Activated CD8-positive, alpha-beta memory T cell treated with anti-CD3 and anti-CD28 coated beads, Interleukin-2, amount 50 U/mL, for 48 hours (primary cell): Measurements from ENCODE around the gene SHB.

Experiments
- DNase-seq: peaks from one replicate; pipeline ENCODE4 v3.0.0-alpha.2; 2020

The SHB gene, protein sequence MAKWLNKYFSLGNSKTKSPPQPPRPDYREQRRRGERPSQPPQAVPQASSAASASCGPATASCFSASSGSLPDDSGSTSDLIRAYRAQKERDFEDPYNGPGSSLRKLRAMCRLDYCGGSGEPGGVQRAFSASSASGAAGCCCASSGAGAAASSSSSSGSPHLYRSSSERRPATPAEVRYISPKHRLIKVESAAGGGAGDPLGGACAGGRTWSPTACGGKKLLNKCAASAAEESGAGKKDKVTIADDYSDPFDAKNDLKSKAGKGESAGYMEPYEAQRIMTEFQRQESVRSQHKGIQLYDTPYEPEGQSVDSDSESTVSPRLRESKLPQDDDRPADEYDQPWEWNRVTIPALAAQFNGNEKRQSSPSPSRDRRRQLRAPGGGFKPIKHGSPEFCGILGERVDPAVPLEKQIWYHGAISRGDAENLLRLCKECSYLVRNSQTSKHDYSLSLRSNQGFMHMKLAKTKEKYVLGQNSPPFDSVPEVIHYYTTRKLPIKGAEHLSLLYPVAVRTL

DNA sequence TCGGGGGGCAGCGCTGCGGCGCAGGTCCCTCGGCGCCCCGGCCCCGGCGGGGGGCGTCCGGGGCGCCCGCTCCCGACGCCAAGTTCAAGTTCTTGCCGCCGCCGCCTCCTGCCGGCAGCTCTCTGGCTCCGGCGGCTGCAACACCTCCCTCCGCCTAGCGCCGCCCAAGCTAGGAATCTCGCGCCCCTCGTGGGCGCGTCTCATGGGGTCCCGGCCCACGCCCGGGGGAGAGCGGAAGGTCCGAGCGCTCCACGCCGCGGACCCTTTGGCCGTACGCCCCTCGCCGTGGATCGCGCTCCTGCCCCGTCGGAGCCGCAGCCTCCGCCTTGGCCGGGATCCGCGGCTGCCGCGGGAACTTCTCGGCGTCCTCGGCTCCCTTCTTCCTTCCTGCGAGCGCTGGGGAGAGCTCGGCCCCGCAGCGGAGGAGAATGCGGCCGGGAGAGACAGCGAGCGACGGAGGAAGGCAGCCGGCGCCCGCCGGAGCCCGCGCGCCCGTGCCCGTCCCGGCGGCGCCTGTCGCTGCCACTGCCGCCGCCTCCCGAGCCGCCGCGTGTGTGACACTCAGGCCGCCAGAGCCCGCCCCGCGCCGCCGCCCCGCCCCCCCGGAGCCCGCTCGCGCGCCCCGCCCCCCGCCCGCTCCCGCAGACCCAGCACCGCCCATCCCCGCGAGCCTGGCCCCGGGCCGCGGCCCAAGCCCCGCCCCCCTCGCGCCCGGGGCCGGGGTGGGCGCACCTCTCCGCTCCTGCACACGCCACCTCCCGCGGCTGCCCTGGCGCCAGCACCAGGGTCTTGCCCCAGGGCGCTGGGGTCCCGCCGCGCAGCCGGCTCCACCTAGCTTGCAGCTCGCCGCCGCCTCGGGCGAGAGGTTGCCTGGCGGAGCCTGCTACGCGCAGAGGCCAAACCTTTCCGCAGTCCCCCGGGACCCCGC lies at the start of gene SHB:
TSS of gene SHB (minus strand) at position 527 of the 928 bp plus-strand sequence. CDS start 582 bp downstream, outside the sequence.
- peak; percentile 87 for DNase-seq

DNA sequence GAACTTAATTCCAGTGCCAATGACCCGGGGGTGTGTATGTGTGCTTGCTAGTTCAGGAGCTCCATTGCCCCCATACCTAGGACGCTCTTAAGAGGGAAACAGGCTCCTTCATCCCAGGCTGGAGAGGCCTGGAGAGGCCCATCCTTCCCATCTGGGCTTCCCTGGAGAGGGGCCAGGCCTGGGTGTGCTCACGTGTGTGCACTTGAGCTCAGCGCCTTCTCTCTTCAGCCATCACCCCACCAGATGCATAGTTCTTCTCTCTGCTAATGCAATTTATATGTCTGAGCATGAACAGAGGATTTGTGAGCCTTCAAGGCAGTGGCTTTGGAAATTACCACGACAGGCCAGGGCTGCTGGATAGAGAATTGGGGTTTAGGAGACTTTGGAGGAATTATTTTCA lies 48.6 kb upstream of the SHB start:
- peak; percentile 15 for DNase-seq

DNA sequence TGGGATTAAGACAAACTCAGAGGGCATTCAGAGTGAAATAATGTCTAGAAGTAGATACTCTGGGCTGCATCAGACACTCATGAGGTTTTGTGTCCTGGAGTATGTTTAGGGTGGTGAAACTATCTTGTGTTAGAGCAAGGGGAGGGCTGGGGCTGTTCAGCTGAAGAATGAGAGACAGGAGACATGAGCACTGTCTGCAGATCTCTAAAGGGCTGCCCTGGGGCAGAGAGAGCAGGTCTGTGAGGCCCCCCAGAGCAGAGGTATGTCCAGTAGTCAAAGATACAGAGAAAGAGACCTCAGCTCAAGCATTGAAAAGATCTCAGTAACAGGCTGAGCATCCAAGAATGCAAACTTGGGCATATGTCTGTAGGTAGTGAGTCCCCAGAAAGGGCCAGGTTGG lies 45.9 kb upstream of the SHB start:
- DNase-seq, result peak; percentile 22

DNA sequence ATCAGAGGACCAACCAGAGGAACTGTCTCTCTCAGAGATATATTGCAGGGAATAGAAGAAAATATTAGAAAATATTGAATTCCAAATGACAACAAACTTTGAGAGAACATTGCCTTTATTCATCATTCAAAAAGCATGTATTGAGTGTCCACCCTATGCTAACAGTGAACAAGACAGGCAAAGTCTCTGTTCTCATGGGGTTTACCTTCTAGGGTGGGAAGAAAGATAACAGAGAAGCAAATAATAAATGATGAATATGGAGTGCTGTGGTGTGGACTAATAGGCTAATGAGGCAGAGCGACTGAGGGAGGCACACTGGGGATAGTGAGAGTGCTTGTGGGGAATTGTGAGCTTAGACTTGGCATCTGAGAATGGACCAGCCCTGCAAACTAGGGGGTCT lies 43.4 kb upstream of the SHB start:
- peak; percentile 15 for DNase-seq

DNA sequence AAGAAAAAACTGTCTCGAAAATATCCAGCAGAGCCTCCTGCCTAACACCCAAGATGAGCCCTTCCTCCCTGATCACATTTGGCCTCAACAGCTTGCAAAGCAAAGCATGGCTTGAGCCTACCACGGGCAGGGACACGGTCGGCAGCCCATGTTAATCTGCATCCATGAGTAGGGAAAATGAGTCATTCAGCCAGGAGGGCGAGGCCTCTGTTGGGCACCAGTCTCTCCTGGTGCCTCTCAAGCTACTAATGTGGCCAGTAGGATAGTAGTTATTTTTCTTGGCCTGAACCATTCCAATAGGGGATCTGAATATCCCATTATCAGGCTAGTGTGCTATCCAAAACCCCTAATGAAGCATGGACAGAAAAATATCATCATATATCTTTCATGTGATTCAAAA lies 43.0 kb upstream of the SHB start:
- peak; percentile 22 for DNase-seq

DNA sequence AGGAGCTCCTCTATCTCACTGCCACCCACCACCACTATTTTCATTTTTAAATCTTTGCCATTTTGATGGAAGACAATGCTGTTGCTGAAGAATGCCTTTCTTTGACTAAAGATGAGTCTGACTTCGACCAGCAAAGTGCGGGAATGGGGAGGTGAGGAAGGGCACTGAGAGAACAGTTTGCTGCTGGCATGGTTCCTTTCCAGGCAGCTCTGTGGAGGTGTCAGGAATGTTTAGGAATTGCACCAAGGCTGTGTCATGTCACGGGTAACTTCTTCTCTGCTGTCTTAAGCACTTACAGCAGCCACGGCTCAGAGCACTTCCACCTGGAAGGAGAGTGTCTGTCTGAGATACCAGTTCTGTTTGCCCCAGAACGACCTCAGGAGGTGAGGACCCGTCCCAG lies 41.4 kb upstream of the SHB start:
- DNase-seq, result peak; percentile 18

DNA sequence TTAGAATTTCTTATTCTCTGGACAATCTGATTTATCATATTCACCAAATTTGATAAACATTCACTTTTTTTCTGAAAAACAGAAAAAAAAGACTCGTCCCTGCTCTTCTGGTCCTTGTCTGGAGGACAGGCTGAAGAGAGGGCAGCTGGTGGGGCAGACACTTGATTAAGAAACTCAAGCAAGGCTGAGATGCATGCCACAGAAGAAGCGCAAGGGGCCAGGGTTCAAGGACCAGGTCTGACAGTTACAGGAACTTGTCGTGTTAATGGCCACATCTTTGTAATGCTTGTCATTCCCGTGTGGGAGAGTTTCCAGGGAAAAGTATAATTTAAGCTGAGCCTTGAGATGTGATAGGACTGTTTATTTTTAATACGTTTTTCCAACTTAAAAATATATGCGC lies 40.6 kb upstream of the SHB start:
- peak; percentile 2 for DNase-seq

DNA sequence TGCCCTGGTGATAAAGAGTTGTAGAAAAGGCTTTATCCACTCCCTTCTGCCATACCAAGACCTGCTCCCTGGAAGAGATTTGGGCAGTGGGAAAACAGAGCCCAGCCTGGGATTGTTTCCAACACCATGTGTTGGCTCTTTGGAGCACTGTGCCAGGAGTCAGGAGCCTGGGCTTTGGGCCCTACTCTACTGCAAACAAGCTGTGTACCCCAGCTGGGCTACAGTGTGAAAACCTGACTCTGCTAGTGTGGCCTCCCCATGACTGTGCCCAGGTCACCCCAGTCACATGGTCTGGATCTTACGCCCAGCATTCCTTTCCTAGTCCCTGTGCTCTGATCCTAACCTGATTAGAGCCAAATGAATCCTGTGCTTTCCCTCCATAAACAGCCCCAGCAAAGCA lies 39.3 kb upstream of the SHB start:
- no peak for DNase-seq

DNA sequence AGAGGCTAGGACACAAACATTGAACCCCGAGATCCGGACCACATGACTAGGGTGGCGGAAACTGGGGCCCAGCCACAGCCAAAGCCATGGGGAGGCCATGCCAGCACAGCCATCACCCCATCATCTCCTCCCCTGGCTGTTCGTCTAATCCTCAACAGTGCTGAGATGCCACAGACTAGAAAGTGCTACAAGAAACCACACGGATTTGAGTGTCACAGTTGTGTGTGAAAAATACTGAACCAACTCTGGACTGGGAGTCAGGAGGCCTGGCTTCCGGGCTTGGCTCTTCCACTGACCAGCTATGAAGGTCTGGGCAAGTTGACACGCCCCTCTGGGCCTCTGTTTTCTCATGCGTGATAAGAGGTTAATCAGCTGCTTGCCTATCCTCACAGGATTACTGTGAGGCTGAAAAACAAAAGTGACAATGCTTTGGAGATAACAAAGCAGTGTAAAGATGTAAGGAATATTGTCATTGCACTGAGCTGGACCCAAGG lies 38.8 kb upstream of the SHB start:
- DNase-seq, result peak; percentile 13

DNA sequence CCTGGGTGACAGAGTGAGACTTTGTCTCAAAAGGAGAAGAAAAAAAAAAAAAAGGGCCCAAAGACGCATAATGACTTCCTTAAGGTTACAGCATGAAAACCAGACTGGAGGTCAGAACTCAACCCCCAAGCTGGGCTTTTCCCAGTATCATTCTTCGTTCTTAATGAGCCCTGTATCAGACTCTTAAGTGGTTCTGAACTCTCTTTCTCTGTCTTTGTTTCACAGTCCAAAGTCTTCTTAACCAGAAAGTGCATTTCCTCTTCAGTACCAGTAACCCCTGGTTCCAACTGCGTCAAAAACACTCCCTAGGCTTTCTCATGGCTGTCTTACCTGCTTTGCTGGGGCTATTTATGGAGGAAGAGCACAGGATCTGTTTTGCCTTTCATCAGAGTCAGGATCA lies 38.4 kb upstream of the SHB start:
- DNase-seq, result peak; percentile 1

DNA sequence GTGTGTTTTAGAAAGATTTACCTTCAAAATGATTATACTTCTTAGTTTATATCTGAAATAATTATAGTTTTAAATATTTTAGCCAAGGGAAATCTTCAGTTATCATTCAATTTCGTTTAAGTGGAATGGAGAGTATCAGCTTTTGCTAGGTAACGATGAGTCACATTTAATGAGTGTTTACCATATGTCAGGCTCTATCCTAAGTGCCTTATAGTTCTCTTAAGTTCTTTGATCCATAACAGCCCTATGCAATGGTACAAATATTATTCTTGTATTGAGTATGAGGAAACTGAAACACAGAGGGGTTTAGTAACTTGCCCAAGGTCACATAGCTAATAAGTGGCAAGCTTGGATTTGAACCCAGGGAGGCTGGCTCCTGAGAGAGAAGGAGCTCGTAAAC lies 37.5 kb upstream of the SHB start:
- DNase-seq, result no peak

DNA sequence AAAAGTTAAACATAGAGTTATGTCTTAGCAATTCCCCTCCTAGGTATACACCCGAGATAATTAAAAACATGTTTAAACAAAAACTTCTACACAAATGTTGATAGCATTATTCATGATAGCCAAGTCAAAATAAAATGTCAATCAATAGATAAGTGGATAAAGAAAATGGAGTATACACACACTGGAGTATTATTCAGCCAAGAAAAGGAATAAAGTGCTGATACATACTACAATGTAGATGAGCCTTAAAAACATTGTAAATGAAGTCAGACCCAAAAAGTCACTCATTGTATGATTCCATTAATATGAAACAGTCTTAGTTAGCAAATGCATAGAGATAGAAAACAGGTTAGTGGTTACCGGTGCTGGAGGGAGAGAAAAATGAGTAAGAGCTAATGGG lies 34.3 kb upstream of the SHB start:
- DNase-seq, result no peak

DNA sequence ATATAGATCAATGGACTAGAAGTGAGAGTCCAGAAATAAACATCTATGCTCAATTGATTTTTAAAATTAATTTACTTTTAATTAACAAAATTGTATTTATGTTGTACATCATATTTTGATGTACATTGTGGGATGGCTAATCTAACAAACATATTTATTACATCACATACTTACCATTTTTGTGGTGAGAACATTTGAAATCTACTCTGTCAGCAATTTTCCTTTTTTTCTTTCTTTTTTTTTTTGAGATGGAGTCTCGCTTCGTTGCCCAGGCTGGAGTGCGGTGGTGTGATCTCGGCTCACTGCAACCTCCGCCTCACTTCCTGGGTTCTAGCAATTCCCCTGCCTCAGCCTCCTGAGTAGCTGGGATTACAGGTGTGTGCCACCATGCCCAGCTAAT lies 32.4 kb upstream of the SHB start:
- DNase-seq, result no peak

DNA sequence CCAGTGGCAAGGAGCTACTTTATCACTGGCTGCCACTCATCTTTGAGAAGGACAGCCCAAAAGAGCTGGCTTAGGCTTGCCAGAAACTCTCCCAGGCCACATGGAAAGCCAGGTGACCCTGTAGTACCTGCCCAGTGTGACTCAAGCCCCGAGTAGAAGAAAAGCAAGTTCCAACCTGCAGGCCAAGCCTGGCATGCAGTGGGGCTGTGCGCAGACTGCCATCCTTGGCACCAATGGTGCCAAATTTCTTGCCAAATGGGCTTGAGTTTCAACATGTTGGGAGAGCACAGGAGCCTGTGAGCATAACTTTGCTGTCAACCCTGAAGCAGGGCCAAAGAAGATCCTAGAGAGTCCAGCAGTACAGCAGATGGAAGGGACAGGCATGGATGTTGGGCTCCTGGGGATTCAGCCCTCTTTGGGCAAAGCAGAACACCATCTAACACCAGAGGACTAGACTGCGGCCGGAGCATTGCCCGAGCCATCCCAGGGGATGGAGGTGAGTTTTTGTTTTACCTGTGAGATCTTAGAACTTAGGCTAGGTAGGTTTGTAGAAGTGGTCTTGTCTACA lies 27.3 kb upstream of the SHB start:
- DNase-seq, result peak; percentile 29

DNA sequence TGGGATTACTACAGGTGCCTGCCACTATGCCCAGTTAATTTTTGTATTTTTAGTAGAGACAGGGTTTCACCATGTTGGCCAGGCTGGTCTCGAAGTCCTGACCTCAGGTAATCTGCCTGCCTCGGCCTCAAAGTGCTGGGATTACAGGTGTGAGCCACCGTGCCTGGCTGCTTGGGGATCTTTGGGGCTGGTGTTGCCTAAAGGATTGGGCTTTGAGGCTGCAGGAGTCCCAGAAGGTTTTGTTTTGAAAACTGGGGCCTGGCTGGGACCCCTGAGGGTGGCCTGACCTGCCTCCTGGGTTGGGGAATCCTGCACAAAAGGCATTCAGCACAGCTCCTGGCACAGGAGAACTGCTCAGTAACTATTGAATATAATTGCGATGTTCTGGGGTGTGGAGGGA lies 25.1 kb upstream of the SHB start:
- DNase-seq, result peak; percentile 41

DNA sequence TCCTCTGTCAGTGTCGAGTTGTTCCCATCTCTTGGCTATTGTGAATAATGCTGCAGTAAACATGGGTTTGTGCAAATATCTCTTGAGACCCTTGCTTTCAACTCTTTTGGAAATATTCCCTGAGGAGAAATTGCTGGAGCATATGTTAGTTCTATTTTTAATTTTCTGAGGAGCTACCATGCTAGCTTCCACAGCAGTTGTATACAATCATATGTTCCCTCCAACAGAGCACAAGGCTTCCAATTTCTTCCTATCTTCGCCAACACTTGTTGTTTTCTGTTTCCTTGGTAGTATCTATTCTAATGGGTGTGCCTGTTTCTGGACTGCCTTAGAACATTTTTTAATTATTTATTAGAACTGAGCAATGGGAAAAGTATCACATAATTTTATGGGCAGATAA lies 23.6 kb upstream of the SHB start:
- DNase-seq, result no peak

DNA sequence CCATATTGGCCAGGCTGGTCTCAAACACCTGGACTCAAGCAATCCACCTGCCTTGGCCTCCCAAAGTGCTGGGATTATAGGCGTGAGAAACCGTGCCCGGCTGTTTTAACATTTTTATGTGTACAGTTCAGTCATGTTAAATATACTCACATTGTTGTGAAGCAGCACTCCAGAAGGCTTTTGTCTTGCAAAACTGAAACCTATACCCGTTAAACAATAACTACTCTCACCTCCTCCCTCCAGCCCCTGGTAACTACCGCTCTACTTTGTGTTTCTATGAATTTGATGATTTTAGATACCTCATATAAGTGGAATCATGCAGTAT lies 23.1 kb upstream of the SHB start:
- peak; percentile 12 for DNase-seq

DNA sequence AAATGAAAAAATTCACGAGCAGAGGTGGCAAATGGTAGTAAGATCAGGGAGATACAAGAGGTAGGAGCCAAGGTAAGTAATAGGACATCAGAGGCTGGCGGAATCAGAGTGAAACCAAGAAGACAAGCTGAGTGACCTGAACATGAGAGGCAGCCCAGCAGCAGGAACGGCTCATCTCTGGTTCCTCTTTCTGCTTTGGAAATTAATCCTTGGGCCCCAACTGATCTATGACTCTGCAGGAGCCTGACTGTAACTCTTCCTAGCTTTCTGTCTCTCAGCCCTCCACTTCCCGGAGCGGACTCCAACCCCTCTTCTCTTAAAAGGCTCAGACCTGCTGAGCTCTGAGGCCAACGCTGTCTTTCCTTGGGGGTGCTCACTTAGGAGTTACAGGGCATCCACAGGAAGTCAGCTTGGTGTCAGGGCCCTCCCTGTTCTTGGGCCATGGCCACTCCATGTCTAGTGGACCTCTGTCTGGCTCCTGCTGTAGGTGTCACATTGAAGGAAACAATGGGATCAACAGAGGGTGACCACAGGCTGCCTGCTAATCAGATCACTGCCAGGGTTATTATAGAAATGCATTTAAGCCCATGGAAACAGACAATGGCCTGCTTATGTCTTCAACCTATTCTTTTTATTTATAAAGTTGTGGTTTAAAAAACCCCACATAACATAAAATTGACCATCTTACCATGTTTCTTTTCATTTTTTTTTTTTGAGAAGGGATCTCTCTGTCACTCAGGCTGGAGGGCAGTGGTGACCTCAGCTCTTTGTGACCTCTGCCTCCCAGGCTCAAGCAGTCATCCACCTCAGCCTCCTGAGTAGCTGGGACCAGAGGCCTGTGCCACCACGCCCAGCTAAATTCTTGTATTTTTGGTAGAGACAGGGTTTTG lies 22.5 kb upstream of the SHB start:
- DNase-seq, result peak; percentile 35

DNA sequence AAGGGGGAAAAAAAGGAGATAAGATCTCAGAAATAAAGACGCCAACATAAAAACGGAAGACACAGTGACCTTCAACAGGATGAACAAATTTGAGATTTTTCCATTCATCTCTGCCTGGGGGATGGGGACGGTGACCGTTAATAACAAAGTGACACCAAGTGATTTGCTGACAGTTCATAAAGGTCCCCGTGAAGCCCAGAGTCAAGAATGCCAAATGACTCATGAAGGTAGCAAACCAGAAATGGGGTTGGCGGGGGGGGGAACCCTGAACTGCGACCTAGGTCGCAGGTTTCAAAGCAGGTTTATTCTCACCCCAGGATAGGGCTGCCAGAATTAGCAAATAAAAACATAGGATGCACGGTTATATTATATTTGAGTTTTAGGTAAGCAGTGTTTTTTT lies 21.1 kb upstream of the SHB start:
- peak; percentile 22 for DNase-seq

DNA sequence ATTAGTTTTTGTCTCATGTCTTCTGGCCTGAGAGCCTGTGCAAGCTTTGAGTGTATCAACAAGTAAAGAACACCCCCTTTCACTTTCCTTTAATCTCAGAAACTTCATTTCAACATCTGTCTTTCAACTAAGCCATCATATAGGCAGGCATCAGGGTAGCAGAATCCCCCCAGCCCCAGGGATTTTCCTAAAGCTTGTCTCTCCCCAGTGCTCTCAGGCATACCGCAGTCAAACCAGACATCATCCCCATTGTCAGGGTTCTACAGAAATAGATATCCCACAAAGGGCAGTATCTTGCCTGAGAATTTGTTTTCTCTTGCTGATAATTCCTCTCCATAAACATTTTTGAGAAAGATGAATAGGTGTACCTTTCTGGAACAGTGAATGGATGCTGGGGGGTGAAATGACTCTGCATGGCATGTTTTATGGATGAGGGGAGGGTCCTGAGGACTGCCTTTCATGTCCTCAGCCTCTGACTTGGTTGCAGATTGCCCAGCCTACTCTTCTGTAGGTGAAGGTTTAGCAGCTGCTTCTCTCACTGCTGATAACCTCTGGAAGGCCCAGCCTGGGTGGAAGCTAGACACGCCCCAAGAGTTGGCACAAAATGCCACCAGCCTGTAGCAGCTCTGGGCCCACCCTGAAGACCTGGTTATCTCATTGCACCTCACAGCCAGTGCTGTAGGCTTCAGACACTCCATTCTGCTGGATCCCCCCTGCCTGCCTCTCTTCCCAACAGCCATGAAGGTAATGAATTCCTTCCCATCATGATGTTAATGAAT lies 20.5 kb upstream of the SHB start:
- peak; percentile 25 for DNase-seq
